ENCODE results near the gene PDGFRB. TPM values are rescaled to one million over a fixed set of nuclear protein-coding genes. Genes with fewer than 3 reads are reported as not detected.

The PDGFRB gene
- polyA plus RNA-seq, 1 donor from 2014 or later: not detected

GRCh38 chr5:150178262-150178661, 22.6 kb upstream of the PDGFRB start:
- Histone ChIP-seq H3K79me2 (replicated peaks; ENCODE audit: insufficient read depth, low read length) (no peaks in the 10 kb centered on the region), H3K9me2 (ENCODE audit: insufficient read depth, low read length) (no peaks in the 10 kb centered on the region), H3K36me3 (ENCODE audit: insufficient read depth, low read length) (no peaks in the 10 kb centered on the region), H3K27ac (ENCODE audit: low read length) (no peak overlapping the region), H3F3A (ENCODE audit: insufficient read depth, low read length, poor library complexity, severe bottlenecking) (no peaks in the 10 kb centered on the region), H3K9me3 (ENCODE audit: low read length) (no peaks in the 10 kb centered on the region), H3K4me3 (ENCODE audit: low read length) (no peak overlapping the region), H4K20me1 (ENCODE audit: insufficient read depth) (no peaks in the 10 kb centered on the region), H3K27me3 (ENCODE audit: insufficient read depth, low read depth, low read length) (no peaks in the 10 kb centered on the region), H2AFZ (ENCODE audit: low read depth, low read length) (no peak overlapping the region), H3K9ac (ENCODE audit: low read length) (no peak overlapping the region), H3K4me2 (ENCODE audit: low read length) (no peak overlapping the region)
- no peak for TF ChIP-seq MXI1 (conservative IDR thresholded peaks at IDR 0.05; ENCODE audit: poor library complexity, severe bottlenecking)
- TF ChIP-seq TAF1 (IDR thresholded peaks at IDR 0.05; ENCODE audit: low read depth): no peak
- no peak for TF ChIP-seq CTCF (IDR thresholded peaks at IDR 0.05; ENCODE audit: poor library complexity, severe bottlenecking)
- no peak for TF ChIP-seq SMC3 (conservative IDR thresholded peaks at IDR 0.05; ENCODE audit: poor library complexity)
- no peak for TF ChIP-seq POLR2AphosphoS5 (IDR thresholded peaks at IDR 0.05)
- TF ChIP-seq EZH2 (IDR thresholded peaks at IDR 0.05; ENCODE audit: borderline replicate concordance, insufficient read depth, low read length, poor library complexity, severe bottlenecking): no peak
- TF ChIP-seq REST (IDR thresholded peaks at IDR 0.05; ENCODE audit: borderline replicate concordance): no peak
- TF ChIP-seq EP300 (conservative IDR thresholded peaks at IDR 0.05; ENCODE audit: poor library complexity, severe bottlenecking): no peak
- TF ChIP-seq RAD21 (conservative IDR thresholded peaks at IDR 0.05): no peak

- no peaks in the 10 kb centered on the region for H3K27me3 ChIP-seq (ENCODE audit: insufficient read depth, low read depth, low read length)
- no peaks in the 10 kb centered on the region for H4K20me1 ChIP-seq (ENCODE audit: insufficient read depth)
- H2AFZ ChIP-seq (ENCODE audit: low read depth, low read length): no peak overlapping the region
- no peak overlapping the region for H3K9ac ChIP-seq (ENCODE audit: low read length)
- no peaks in the 10 kb centered on the region for H3K79me2 ChIP-seq (replicated peaks; ENCODE audit: insufficient read depth, low read length)
- H3F3A ChIP-seq (ENCODE audit: insufficient read depth, low read length, poor library complexity, severe bottlenecking): no peaks in the 10 kb centered on the region
- no peak overlapping the region for H3K4me3 ChIP-seq (ENCODE audit: low read length)
- no peaks in the 10 kb centered on the region for H3K36me3 ChIP-seq (ENCODE audit: insufficient read depth, low read length)
- H3K9me2 ChIP-seq (ENCODE audit: insufficient read depth, low read length): no peaks in the 10 kb centered on the region
- H3K4me2 ChIP-seq (ENCODE audit: low read length): no peak overlapping the region
- TF ChIP-seq EZH2 (IDR thresholded peaks at IDR 0.05; ENCODE audit: borderline replicate concordance, insufficient read depth, low read length, poor library complexity, severe bottlenecking): no peak
- TF ChIP-seq MXI1 (conservative IDR thresholded peaks at IDR 0.05; ENCODE audit: poor library complexity, severe bottlenecking): no peak
- H3K9me3 ChIP-seq (ENCODE audit: low read length): no peaks in the 10 kb centered on the region
- H3K27ac ChIP-seq (ENCODE audit: low read length): no peak overlapping the region
Measured at GRCh38 chr5:150177721-150178120, 22.1 kb upstream of the PDGFRB start.

Measured in neural cell (in vitro differentiated cells).